Liver (tissue), 9 donors: ENCODE data around the gene CTNNA1. TPM values are rescaled to one million over a fixed set of nuclear protein-coding genes. Genes with fewer than 3 reads are reported as not detected.

Experiments used
- DNase-seq: peaks from one replicate; pipeline ENCODE4 v3.0.0-alpha.2; 2017; ENCODE audit warnings: low spot score
- H3K27ac ChIP-seq, 2 donors: one replicate each; pipeline ENCODE4 v1.7.0; 2013; ENCODE audit warnings: inconsistent platforms in 2 of 2, low read length in 2 of 2, control low read depth in 1 of 2, low read depth in 1 of 2, mild to moderate bottlenecking in 1 of 2
- H3K27me3 ChIP-seq, 4 donors: one replicate each; pipeline versions ENCODE4 v1.6.1 to v1.7.0; 2013; ENCODE audit warnings: low read length in 3 of 4, inconsistent platforms in 1 of 4, mild to moderate bottlenecking in 1 of 4, moderate library complexity in 1 of 4; ENCODE audit not compliant: control insufficient read depth in 4 of 4, insufficient read depth in 4 of 4
- H3K36me3 ChIP-seq, 4 donors: one replicate each; pipeline versions ENCODE4 v1.6.1 to v1.7.0; 2013; ENCODE audit warnings: low read length in 3 of 4, mild to moderate bottlenecking in 3 of 4, low read depth in 1 of 4, moderate library complexity in 1 of 4; ENCODE audit not compliant: control insufficient read depth in 4 of 4, insufficient read depth in 3 of 4
- H3K4me1 ChIP-seq, 4 donors: one replicate each; pipeline versions ENCODE4 v1.6.1 to v1.7.0; 2013; ENCODE audit warnings: low read length in 3 of 4, mild to moderate bottlenecking in 3 of 4, moderate library complexity in 1 of 4; ENCODE audit not compliant: control insufficient read depth in 4 of 4, insufficient read depth in 4 of 4
- H3K4me3 ChIP-seq, 3 donors: one replicate each; pipeline versions ENCODE4 v1.6.1 to v1.7.0; 2013; ENCODE audit warnings: low read length in 3 of 3, control low read depth in 1 of 3, low read depth in 1 of 3, mild to moderate bottlenecking in 1 of 3
- H3K9ac ChIP-seq, 2 donors: one replicate each; pipeline ENCODE4 v1.7.0; 2013; ENCODE audit warnings: low read length in 2 of 2, mild to moderate bottlenecking in 2 of 2, moderate library complexity in 2 of 2, control low read depth in 1 of 2, low read depth in 1 of 2
- H3K9me3 ChIP-seq, 4 donors: one replicate each; pipeline versions ENCODE4 v1.6.1 to v1.7.0; 2013; ENCODE audit warnings: low read length in 3 of 4; ENCODE audit not compliant: control insufficient read depth in 4 of 4
- ATF3 ChIP-seq: IDR thresholded peaks from 2 replicates; pipeline ENCODE4 v1.6.1; 2016; ENCODE audit warnings: antibody characterized with exemption
- CTCF ChIP-seq: fragments of 150-350 bp; IDR thresholded peaks from 2 replicates; pipeline ENCODE4 v1.5.1; 2017; ENCODE audit warnings: improper control_type of control experiment, low read depth, low read length; ENCODE audit not compliant: missing input control
- EGR1 ChIP-seq, 2 donors: IDR thresholded peaks; 2 replicates each; pipeline ENCODE4 v1.6.1; 2016 to 2018; ENCODE audit warnings: antibody characterized with exemption in 2 of 2, low read depth in 2 of 2
- FOXA1 ChIP-seq: IDR thresholded peaks from 2 replicates; pipeline ENCODE4 v1.6.1; 2016; ENCODE audit warnings: antibody characterized with exemption
- FOXA2 ChIP-seq: IDR thresholded peaks from 2 replicates; pipeline ENCODE4 v1.6.1; 2016; ENCODE audit warnings: antibody characterized with exemption
- GABPA ChIP-seq, 2 donors: IDR thresholded peaks in 1 of 2; conservative IDR thresholded peaks in 1 of 2; 2 replicates each; pipeline ENCODE4 v1.6.1; 2016; ENCODE audit warnings: antibody characterized with exemption in 2 of 2, mild to moderate bottlenecking in 1 of 2, moderate library complexity in 1 of 2
- HNF4A ChIP-seq, 2 donors: conservative IDR thresholded peaks; 2 replicates each; pipeline ENCODE4 v1.6.1; 2016; ENCODE audit warnings: antibody characterized with exemption in 2 of 2, mild to moderate bottlenecking in 2 of 2
- HNF4G ChIP-seq: IDR thresholded peaks from 2 replicates; pipeline ENCODE4 v1.6.1; 2016; ENCODE audit warnings: antibody characterized with exemption
- JUND ChIP-seq, 2 donors: IDR thresholded peaks; 2 replicates each; pipeline ENCODE4 v1.6.1; 2016; ENCODE audit warnings: antibody characterized with exemption in 2 of 2
- MAX ChIP-seq: IDR thresholded peaks from 2 replicates; pipeline ENCODE4 v1.6.1; 2016; ENCODE audit warnings: antibody characterized with exemption
- NR2F2 ChIP-seq: IDR thresholded peaks from 2 replicates; pipeline ENCODE4 v1.6.1; 2016; ENCODE audit warnings: antibody characterized with exemption
- RAD21 ChIP-seq, 2 donors: IDR thresholded peaks; 2 replicates each; pipeline ENCODE4 v1.6.1; 2016; ENCODE audit warnings: antibody characterized with exemption in 2 of 2, mild to moderate bottlenecking in 2 of 2
- REST ChIP-seq: IDR thresholded peaks from 2 replicates; pipeline ENCODE4 v1.6.1; 2016; ENCODE audit warnings: antibody characterized with exemption, mild to moderate bottlenecking
- RXRA ChIP-seq, 2 donors: IDR thresholded peaks; 2 replicates each; pipeline ENCODE4 v1.6.1; 2017 to 2018; ENCODE audit warnings: antibody characterized with exemption in 2 of 2, mild to moderate bottlenecking in 1 of 2
- SP1 ChIP-seq: IDR thresholded peaks from 2 replicates; pipeline ENCODE4 v1.6.1; 2018; ENCODE audit warnings: antibody characterized with exemption, mild to moderate bottlenecking
- TAF1 ChIP-seq: conservative IDR thresholded peaks from 2 replicates; pipeline ENCODE4 v1.6.1; 2016; ENCODE audit warnings: antibody characterized with exemption, mild to moderate bottlenecking
- YY1 ChIP-seq: IDR thresholded peaks from 2 replicates; pipeline ENCODE4 v1.6.1; 2016; ENCODE audit warnings: antibody characterized with exemption, mild to moderate bottlenecking
- WGBS: extraction: QIAGEN DNeasy Blood & Tissue Kit; methylation state at CpG from one replicate; pipeline ENCODE4 v1.1.7; 2013; 5-methylcytosine and 5-hydroxymethylcytosine counted together
- polyA plus RNA-seq, 2 donors: library from polyadenylated mRNA; stranded (reverse) in 1 of 2; unstranded in 1 of 2; fragments of 200-250 nt in 1 of 2; fragments of >200 nt in 1 of 2; fragmentation: Nextera tagmentation in 1 of 2; extraction: Ambion mirVana in 1 of 2; gene quantifications; one replicate each; pipeline versions ENCODE4 v1.2.1 to v1.2.3, GENCODE V29; 2013 to 2015
- total RNA-seq, 2 donors: library from RNA; depleted of rRNA; stranded (reverse); fragments of >200 nt; gene quantifications; one replicate each; pipeline ENCODE4 v1.2.3, GENCODE V29; 2014
- donor health status: healthy.
- donor health status: healthy.
- donor health status: healthy.
- donor health status: healthy.
- donor health status: healthy.

CTNNA1 gene
- total and polyA plus RNA-seq, 4 donors, result 39.9 to 150 (median 103) TPM

- TF ChIP-seq REST, result no peak
- TF ChIP-seq JUND (IDR thresholded peaks at IDR 0.05), result no peak
These were observed 15.5 kb upstream of the CTNNA1 start (continued) for GRCh38 chr5:138737494-138738265.

GRCh38 chr5:138738399-138738798 lies 14.8 kb upstream of the CTNNA1 start:
- no peaks in the 10 kb centered on the region for H3K36me3 ChIP-seq
- TF ChIP-seq TAF1 (no peak), FOXA2 (no peak), EGR1 (IDR thresholded peaks at IDR 0.05; ENCODE audit: low read depth in 2 of 2) (no peak), HNF4G (no peak), SP1 (no peak), NR2F2 (no peak), ATF3 (no peak), REST (no peak), RXRA (IDR thresholded peaks at IDR 0.05) (no peak), YY1 (no peak), JUND (IDR thresholded peaks at IDR 0.05) (no peak)
- no peak overlapping the region for H3K27ac ChIP-seq
- no peak overlapping the region for H3K9ac ChIP-seq
- 78% methylated on average over 4 of the region's 4 CpGs for WGBS
- H3K9me3 ChIP-seq, result no peaks in the 10 kb centered on the region
- H3K4me1 ChIP-seq, result peaks cover 0 to 4% (median 0%) of the 10 kb centered on the region in 4 donors
- DNase-seq, result no peak
- no peaks in the 10 kb centered on the region for H3K27me3 ChIP-seq
- H3K4me3 ChIP-seq, result no peak overlapping the region

- H3K27ac ChIP-seq, result no peak overlapping the region
- no peak for DNase-seq
- TF ChIP-seq FOXA1 (no peak), MAX (no peak), CTCF (no peak), GABPA (IDR thresholded peaks at IDR 0.05 in 1 of 2, conservative IDR thresholded peaks at IDR 0.05 in 1 of 2) (no peak), HNF4A (conservative IDR thresholded peaks at IDR 0.05) (no peak), JUND (IDR thresholded peaks at IDR 0.05) (no peak), RAD21 (IDR thresholded peaks at IDR 0.05) (no peak), ATF3 (no peak)
- H3K27me3 ChIP-seq, result no peaks in the 10 kb centered on the region
- H3K4me1 ChIP-seq, result peaks cover 0 to 4% (median 0%) of the 10 kb centered on the region in 4 donors
- no peaks in the 10 kb centered on the region for H3K36me3 ChIP-seq
- 96% methylated on average over 1 of the region's 1 CpG for WGBS
- H3K9me3 ChIP-seq, result no peaks in the 10 kb centered on the region
- H3K4me3 ChIP-seq, result no peak overlapping the region
- no peak overlapping the region for H3K9ac ChIP-seq
These were observed 13.3 kb upstream of the CTNNA1 start for GRCh38 chr5:138739938-138740337.
